ENCODE measurements around the gene TNFAIP3. TPM values are rescaled to one million over a fixed set of nuclear protein-coding genes. Genes with fewer than 3 reads are reported as not detected.

TNFAIP3 gene
- total and polyA plus RNA-seq, 7 experiments from 2014 or later, result 66.6 to 2,915 (median 140) TPM

GRCh38 chr6:137849981-137850714 is 16.9 kb upstream of the TNFAIP3 start:
- DNase-seq, result no peak
- intact Hi-C loops (cut with micrococcal nuclease), result loop anchor here (2.0 kb wide), 1 partner anchor 13 kb away; no protein-coding TSS in a partner anchor
- H3K27me3 Mint-ChIP-seq, result no peaks in the 10 kb centered on the region

DNA sequence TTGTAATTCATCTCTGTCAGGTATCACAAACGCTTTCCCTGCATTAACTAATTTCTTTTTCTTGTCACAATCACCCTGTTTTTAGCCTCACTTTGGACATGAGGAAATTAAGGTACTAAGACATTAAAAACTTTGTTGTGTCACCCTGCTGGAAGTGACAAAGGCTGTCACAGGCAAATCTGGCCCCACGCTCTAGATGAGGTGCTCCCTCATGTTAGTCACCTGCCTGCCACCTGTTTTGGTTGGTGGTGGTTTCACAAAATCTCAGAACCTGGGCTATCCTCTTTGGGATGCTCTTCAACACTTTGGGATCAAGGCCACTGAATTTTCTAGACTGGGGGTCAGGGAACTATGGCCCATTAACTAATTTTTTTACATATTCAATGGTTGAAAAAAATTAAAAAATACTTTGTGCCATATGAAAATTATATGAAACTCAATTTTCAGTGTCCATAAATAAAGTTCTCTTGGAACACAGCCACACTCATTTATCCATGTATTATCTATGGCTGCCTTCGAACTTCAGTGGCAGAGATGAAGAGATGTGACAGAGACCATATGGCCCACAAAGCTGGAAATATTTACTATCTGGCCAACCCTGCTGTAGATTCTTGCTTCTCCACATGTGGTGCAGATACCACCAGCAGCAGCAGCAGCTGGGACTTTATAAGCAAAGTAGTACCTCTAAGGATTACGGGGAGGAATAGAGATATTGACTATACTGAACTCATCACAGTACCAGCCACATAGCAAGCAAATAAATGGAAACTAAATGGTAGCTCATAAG is 16.1 kb upstream of the TNFAIP3 start:
- H3K4me1 ChIP-seq (ENCODE audit: control insufficient read depth in 2 of 2, insufficient read depth in 2 of 2, low read length in 2 of 2), result no peaks in the 10 kb centered on the region
- no peaks in the 10 kb centered on the region for H3K27me3 Mint-ChIP-seq
- H3K27ac Mint-ChIP-seq, result peak overlapping the region in 2 of 9 donors; percentile 4 to 13
- no peak overlapping the region for H3K27ac ChIP-seq (ENCODE audit: low read depth, low read length)
- H3K36me3 ChIP-seq (ENCODE audit: control insufficient read depth in 2 of 3, insufficient read depth in 3 of 3, low read length in 3 of 3), result peaks cover 0 to 1% (median 0%) of the 10 kb centered on the region in 3 experiments
- ChIA-PET POLR2A (no interaction called here), CTCF (interaction anchor here (0.6 kb wide), 1 partner anchor 140 kb away, joined by 3 read pairs; no protein-coding TSS in a partner anchor)
- no peak overlapping the region for H3K4me3 Mint-ChIP-seq
- H3K36me3 Mint-ChIP-seq, result peaks cover 0 to 16% (median 11%) of the 10 kb centered on the region in 5 donors
- ATAC-seq, result no peak
- peaks cover 0 to 11% (median 0%) of the 10 kb centered on the region in 11 donors for H3K9me3 Mint-ChIP-seq
- H3K4me1 Mint-ChIP-seq, result peaks cover 0 to 17% (median 0%) of the 10 kb centered on the region in 7 donors
- DNase-seq, result no peak
- H3K27me3 ChIP-seq (ENCODE audit: control insufficient read depth in 2 of 2, insufficient read depth in 2 of 2, low read length in 2 of 2), result no peaks in the 10 kb centered on the region
- H3K4me3 ChIP-seq (ENCODE audit: low read length), result no peak overlapping the region
- no peaks in the 10 kb centered on the region for H3K9me3 ChIP-seq (ENCODE audit: control insufficient read depth in 2 of 3, low read length in 3 of 3)
- intact Hi-C loops (cut with micrococcal nuclease), result loop anchor here (2.0 kb wide), 1 partner anchor 14 kb away; no protein-coding TSS in a partner anchor

More at GRCh38 chr6:137849981-137850714, 16.9 kb upstream of the TNFAIP3 start:
- Histone ChIP-seq H3K4me3 (ENCODE audit: low read length) (no peak overlapping the region), H3K27me3 (ENCODE audit: control insufficient read depth in 2 of 2, insufficient read depth in 2 of 2, low read length in 2 of 2) (no peaks in the 10 kb centered on the region), H3K4me1 (ENCODE audit: control insufficient read depth in 2 of 2, insufficient read depth in 2 of 2, low read length in 2 of 2) (no peaks in the 10 kb centered on the region), H3K9me3 (ENCODE audit: control insufficient read depth in 2 of 3, low read length in 3 of 3) (no peaks in the 10 kb centered on the region), H3K36me3 (ENCODE audit: control insufficient read depth in 2 of 3, insufficient read depth in 3 of 3, low read length in 3 of 3) (no peaks in the 10 kb centered on the region), H3K27ac (ENCODE audit: low read depth, low read length) (no peak overlapping the region)
- ATAC-seq, result no peak
- peak overlapping the region in 1 of 10 donors; percentile 1 for H3K4me3 Mint-ChIP-seq
- ChIA-PET CTCF (no interaction called here), POLR2A (no interaction called here)
- peaks cover 0 to 17% (median 0%) of the 10 kb centered on the region in 7 donors for H3K4me1 Mint-ChIP-seq
- H3K36me3 Mint-ChIP-seq, result peaks cover 0 to 11% (median 4%) of the 10 kb centered on the region in 5 donors
- H3K9me3 Mint-ChIP-seq, result peaks cover 0 to 4% (median 0%) of the 10 kb centered on the region in 11 donors
- peak overlapping the region in 1 of 9 donors; percentile 4 for H3K27ac Mint-ChIP-seq

DNA sequence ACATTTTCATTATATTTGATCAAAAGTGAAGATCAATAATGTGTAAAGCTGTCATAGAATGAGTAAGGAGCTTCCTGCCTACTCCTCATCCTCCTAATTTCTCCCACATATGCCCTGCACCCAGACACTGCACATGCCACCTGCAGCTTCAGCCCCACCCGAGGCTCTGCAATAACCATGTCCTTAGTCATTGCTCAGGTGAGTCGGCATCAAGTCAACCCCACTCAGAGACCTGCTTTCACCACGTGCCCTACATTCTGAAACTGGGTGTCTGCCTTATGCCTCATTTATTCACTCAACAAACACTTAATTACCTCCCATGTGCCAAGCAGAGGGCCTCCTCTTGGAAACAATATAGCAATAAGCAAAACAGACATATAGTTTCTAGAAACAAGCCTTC is 15.4 kb upstream of the TNFAIP3 start:
- H3K9me3 ChIP-seq (ENCODE audit: control insufficient read depth in 2 of 3, low read length in 3 of 3), result no peaks in the 10 kb centered on the region
- no peak overlapping the region for H3K4me3 Mint-ChIP-seq
- CTCF ChIA-PET, result interaction anchor here (0.6 kb wide), 1 partner anchor 140 kb away, joined by 3 read pairs; no protein-coding TSS in a partner anchor
- H3K9me3 Mint-ChIP-seq, result peaks cover 0 to 16% (median 0%) of the 10 kb centered on the region in 11 donors
- H3K27me3 ChIP-seq (ENCODE audit: control insufficient read depth in 2 of 2, insufficient read depth in 2 of 2, low read length in 2 of 2), result no peaks in the 10 kb centered on the region
- no peak overlapping the region for H3K27ac ChIP-seq (ENCODE audit: low read depth, low read length)
- H3K36me3 ChIP-seq (ENCODE audit: control insufficient read depth in 2 of 3, insufficient read depth in 3 of 3, low read length in 3 of 3), result peaks cover 0 to 7% (median 0%) of the 10 kb centered on the region in 3 experiments
- H3K4me3 ChIP-seq (ENCODE audit: low read length), result no peak overlapping the region
- intact Hi-C loops (cut with micrococcal nuclease), result loop anchor here (2.0 kb wide), 1 partner anchor 15 kb away; no protein-coding TSS in a partner anchor
- peaks cover 0 to 17% (median 0%) of the 10 kb centered on the region in 7 donors for H3K4me1 Mint-ChIP-seq
- H3K27ac Mint-ChIP-seq, result peak overlapping the region in 1 of 9 donors; percentile 4
- H3K27me3 Mint-ChIP-seq, result no peaks in the 10 kb centered on the region
- ATAC-seq, result no peak
- peaks cover 0 to 23% (median 18%) of the 10 kb centered on the region in 5 donors for H3K36me3 Mint-ChIP-seq
- no peak for DNase-seq
- H3K4me1 ChIP-seq (ENCODE audit: control insufficient read depth in 2 of 2, insufficient read depth in 2 of 2, low read length in 2 of 2), result no peaks in the 10 kb centered on the region
- POLR2A ChIA-PET, result no interaction called here

- Histone ChIP-seq H3K4me1 (ENCODE audit: control insufficient read depth in 2 of 2, insufficient read depth in 2 of 2, low read length in 2 of 2) (no peaks in the 10 kb centered on the region), H3K27ac (ENCODE audit: low read depth, low read length) (no peak overlapping the region), H3K36me3 (ENCODE audit: control insufficient read depth in 2 of 3, insufficient read depth in 3 of 3, low read length in 3 of 3) (peaks cover 0 to 7% (median 0%) of the 10 kb centered on the region in 3 experiments), H3K27me3 (ENCODE audit: control insufficient read depth in 2 of 2, insufficient read depth in 2 of 2, low read length in 2 of 2) (no peaks in the 10 kb centered on the region), H3K4me3 (ENCODE audit: low read length) (no peak overlapping the region), H3K9me3 (ENCODE audit: control insufficient read depth in 2 of 3, low read length in 3 of 3) (no peaks in the 10 kb centered on the region)
- Mint-ChIP-seq H3K9me3 (peaks cover 0 to 16% (median 0%) of the 10 kb centered on the region in 11 donors), H3K36me3 (peaks cover 0 to 29% (median 24%) of the 10 kb centered on the region in 5 donors), H3K4me1 (peaks cover 0 to 17% (median 0%) of the 10 kb centered on the region in 7 donors), H3K27me3 (no peaks in the 10 kb centered on the region), H3K27ac (peak overlapping the region in 2 of 9 donors; percentile 16 to 27), H3K4me3 (no peak overlapping the region)
- ChIA-PET POLR2A (interaction anchor here (1.5 kb wide), 1 partner anchor 9 kb away, joined by 3 read pairs; no protein-coding TSS in a partner anchor), CTCF (interaction anchor here (0.9 kb wide), 1 partner anchor 94 kb away, joined by 3 read pairs; no protein-coding TSS in a partner anchor)
- intact Hi-C loops (cut with micrococcal nuclease), result no loop called here
- DNase-seq (no peak), ATAC-seq (no peak)
Measured at GRCh38 chr6:137852346-137852745, 14.7 kb upstream of the TNFAIP3 start.

DNA sequence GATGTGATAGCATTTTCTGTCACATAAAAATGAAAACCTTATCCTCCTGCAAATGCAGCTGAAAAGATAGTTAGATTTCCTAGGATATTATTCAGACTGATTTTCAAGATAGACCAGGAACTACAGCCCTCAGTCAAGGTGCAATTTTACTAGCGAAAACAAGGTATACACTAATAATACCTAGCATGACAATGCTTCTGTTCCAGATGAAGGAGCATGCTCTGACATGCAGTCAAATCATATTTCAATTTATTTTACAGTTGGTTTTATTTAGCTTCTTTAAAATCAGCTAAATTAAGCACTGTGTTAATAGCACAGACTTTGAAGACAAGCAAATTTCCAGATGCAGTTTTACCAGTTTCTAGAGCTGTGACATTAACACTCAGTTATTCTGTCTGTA is 14.2 kb upstream of the TNFAIP3 start:
- Mint-ChIP-seq H3K27me3 (no peaks in the 10 kb centered on the region), H3K36me3 (peaks cover 0 to 34% (median 29%) of the 10 kb centered on the region in 5 donors), H3K27ac (no peak overlapping the region), H3K4me1 (peaks cover 0 to 17% (median 0%) of the 10 kb centered on the region in 7 donors), H3K9me3 (peaks cover 0 to 16% (median 1%) of the 10 kb centered on the region in 11 donors), H3K4me3 (no peak overlapping the region)
- no peak overlapping the region for H3K4me3 ChIP-seq (ENCODE audit: low read length)
- CTCF ChIA-PET, result interaction anchor here (0.9 to 1.0 kb wide), 2 partner anchors 12 to 95 kb away, joined by 3 read pairs; no protein-coding TSS in a partner anchor
- H3K9me3 ChIP-seq (ENCODE audit: control insufficient read depth in 2 of 3, low read length in 3 of 3), result no peaks in the 10 kb centered on the region
- H3K27ac ChIP-seq (ENCODE audit: low read depth, low read length), result no peak overlapping the region
- POLR2A ChIA-PET, result interaction anchor here (1.5 kb wide), 1 partner anchor 9 kb away, joined by 3 read pairs; no protein-coding TSS in a partner anchor
- intact Hi-C loops (cut with micrococcal nuclease), result no loop called here
- H3K36me3 ChIP-seq (ENCODE audit: control insufficient read depth in 2 of 3, insufficient read depth in 3 of 3, low read length in 3 of 3), result peaks cover 0 to 7% (median 0%) of the 10 kb centered on the region in 3 experiments
- H3K4me1 ChIP-seq (ENCODE audit: control insufficient read depth in 2 of 2, insufficient read depth in 2 of 2, low read length in 2 of 2), result no peaks in the 10 kb centered on the region
- ATAC-seq (no peak), DNase-seq (no peak)
- no peaks in the 10 kb centered on the region for H3K27me3 ChIP-seq (ENCODE audit: control insufficient read depth in 2 of 2, insufficient read depth in 2 of 2, low read length in 2 of 2)

DNA sequence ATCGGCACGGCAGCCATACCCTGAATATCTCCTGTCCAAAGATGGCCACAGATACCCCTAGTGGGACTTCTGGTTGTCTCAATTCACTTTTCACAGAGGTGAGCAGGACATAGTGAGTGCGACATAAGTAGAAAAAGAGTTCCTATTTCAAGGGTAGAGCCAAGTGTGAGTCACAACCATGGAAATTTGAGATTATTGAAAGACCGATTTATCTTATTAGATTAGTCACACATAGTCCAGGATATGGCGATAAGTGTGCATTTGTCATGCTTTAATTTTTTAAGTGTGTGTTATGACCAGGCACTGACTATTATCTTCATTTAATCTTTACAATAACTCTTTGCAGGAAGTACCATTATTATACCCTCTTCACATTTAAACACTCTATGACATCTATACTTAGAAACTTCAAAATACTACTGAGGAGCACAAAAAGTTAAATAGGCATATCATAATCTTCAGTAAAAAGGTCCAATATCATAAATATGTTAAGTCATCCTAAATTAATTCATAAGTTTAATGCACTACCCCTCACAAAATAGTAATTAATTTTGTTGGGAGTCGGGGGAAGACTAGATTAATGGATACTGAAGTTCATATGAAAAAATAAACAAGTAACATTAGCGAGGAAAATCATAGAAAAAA is 13.4 kb upstream of the TNFAIP3 start:
- H3K9me3 Mint-ChIP-seq, result peaks cover 0 to 16% (median 1%) of the 10 kb centered on the region in 11 donors
- ChIA-PET POLR2A (interaction anchor here (1.5 kb wide), 1 partner anchor 8 kb away, joined by 3 read pairs; no protein-coding TSS in a partner anchor), CTCF (interaction anchor here (1.0 kb wide), 1 partner anchor 13 kb away, joined by 3 read pairs; no protein-coding TSS in a partner anchor)
- intact Hi-C loops (cut with micrococcal nuclease), result no loop called here
- no peaks in the 10 kb centered on the region for H3K27me3 Mint-ChIP-seq
- no peak for DNase-seq
- H3K4me3 ChIP-seq (ENCODE audit: low read length), result no peak overlapping the region
- H3K36me3 ChIP-seq (ENCODE audit: control insufficient read depth in 2 of 3, insufficient read depth in 3 of 3, low read length in 3 of 3), result peaks cover 0 to 7% (median 0%) of the 10 kb centered on the region in 3 experiments
- no peaks in the 10 kb centered on the region for H3K4me1 ChIP-seq (ENCODE audit: control insufficient read depth in 2 of 2, insufficient read depth in 2 of 2, low read length in 2 of 2)
- peaks cover 0 to 39% (median 33%) of the 10 kb centered on the region in 5 donors for H3K36me3 Mint-ChIP-seq
- no peak overlapping the region for H3K4me3 Mint-ChIP-seq
- no peak overlapping the region for H3K27ac ChIP-seq (ENCODE audit: low read depth, low read length)
- ATAC-seq, result no peak
- no peaks in the 10 kb centered on the region for H3K27me3 ChIP-seq (ENCODE audit: control insufficient read depth in 2 of 2, insufficient read depth in 2 of 2, low read length in 2 of 2)
- peaks cover 0 to 17% (median 0%) of the 10 kb centered on the region in 7 donors for H3K4me1 Mint-ChIP-seq
- no peak overlapping the region for H3K27ac Mint-ChIP-seq
- no peaks in the 10 kb centered on the region for H3K9me3 ChIP-seq (ENCODE audit: control insufficient read depth in 2 of 3, low read length in 3 of 3)

All from naive thymus-derived CD4-positive, alpha-beta T cell (primary cell).